ENCODE data around the gene GTPBP3. TPM values are rescaled to one million over a fixed set of nuclear protein-coding genes. Genes with fewer than 3 reads are reported as not detected.

Gene GTPBP3
- total RNA-seq, 1 donor, result 10.9 TPM

DNA sequence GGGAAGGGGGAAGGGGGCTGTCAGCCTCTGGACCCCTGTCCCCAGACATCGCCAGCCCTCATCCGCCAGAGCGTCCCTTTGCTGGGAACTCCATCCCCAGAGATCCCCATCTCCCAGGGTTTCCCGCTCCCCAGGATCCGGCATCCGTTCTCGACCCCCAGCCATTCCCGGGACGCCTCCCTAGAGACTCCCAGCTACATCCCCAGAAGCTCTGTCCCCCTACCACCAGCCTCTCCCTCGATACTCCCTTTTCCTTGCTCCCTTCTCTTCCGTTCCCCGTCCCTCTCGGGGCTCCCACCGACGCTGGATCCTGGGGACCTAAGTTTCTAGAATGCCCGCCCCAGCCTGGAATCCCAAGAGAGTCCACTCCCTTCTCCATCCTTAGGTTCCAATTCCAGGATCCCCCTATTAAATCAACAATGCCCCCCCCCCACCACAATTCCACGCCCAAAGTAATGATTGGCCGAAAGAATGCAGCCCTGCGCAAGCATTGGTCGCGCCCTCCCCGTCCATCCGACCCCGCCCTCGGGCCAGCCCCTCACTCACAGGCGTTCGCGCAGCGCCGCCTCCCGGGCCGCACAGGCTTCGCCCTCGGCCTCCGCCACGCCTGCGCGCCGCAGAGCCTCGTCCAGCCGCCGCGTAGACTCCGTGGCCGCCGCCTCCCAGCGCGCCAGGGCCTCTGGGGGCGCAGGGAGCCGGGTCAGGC lies 53.5 kb downstream of the GTPBP3 start:
- Histone ChIP-seq H3K27ac (ENCODE audit: low read depth, low read length) (no peak overlapping the region), H3K36me3 (ENCODE audit: insufficient read depth, low read length) (no peaks in the 10 kb centered on the region), H3K27me3 (ENCODE audit: insufficient read depth, low read length) (peaks cover 21% of the 10 kb centered on the region), H3K9me3 (ENCODE audit: low read depth, low read length) (no peaks in the 10 kb centered on the region), H3K79me2 (ENCODE audit: insufficient read depth, low read length) (no peaks in the 10 kb centered on the region), H3K4me2 (ENCODE audit: insufficient read depth, low read length) (peak overlapping the region; percentile 92), H2AFZ (ENCODE audit: low read length) (peak overlapping the region; percentile 89), H3K4me1 (ENCODE audit: insufficient read depth, low read length) (peaks cover 9% of the 10 kb centered on the region), H3K4me3 (ENCODE audit: insufficient read depth, low read length) (peak overlapping the region; percentile 69), H4K20me1 (ENCODE audit: insufficient read depth, low read length) (no peaks in the 10 kb centered on the region)
- peak; percentile 100 for DNase-seq (ENCODE audit: insufficient read length, low spot score, missing footprints)
- TF ChIP-seq CTCF (IDR thresholded peaks at IDR 0.05; ENCODE audit: extremely low read depth, low read depth, low read length), result peak; percentile 54

DNA sequence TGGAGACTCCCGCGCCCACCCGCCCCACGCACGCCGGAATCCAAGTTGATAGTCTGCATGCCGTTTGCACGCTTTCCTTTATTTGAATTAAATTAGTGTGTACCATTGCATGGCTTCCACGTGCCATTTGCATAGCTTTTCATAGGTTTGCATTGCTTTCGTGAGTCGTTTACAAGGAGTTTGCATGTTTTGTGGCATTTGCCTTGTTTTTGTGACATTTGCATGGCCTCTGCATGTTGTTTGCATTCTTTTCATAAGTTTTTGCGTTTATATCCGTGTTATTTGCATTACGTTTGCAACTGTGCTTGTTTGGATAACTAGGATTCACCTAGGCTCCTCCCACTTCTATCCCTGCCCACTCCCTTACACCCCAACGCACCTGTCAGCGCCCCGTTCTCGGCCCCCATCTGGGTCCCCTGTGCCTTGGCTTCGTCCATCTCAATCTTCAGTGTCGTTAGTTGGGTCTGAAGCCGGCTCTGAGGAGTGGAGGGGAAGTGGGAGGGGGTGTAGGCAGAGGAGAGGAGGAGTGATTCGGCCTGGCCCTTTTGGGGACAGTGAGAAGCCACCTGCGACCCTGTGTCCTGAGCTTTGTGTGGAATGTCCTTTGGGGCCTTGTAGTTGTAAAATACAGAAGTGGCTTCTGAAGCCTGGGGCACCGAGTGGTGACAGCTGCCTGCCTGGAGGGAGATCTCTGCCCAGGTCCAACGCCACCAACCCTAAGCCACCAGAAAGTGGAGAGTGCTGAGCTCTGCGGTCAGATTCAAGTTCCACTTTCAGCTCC lies 54.2 kb downstream of the GTPBP3 start:
- H3K9me3 ChIP-seq (ENCODE audit: low read depth, low read length), result no peaks in the 10 kb centered on the region

More for the DNA sequence above, 54.2 kb downstream of the GTPBP3 start:
- no peaks in the 10 kb centered on the region for H4K20me1 ChIP-seq (ENCODE audit: insufficient read depth, low read length)
- H3K27ac ChIP-seq (ENCODE audit: low read depth, low read length), result no peak overlapping the region
- H3K4me1 ChIP-seq (ENCODE audit: insufficient read depth, low read length), result peaks cover 9% of the 10 kb centered on the region
- H2AFZ ChIP-seq (ENCODE audit: low read length), result peak overlapping the region; percentile 80
- peak overlapping the region; percentile 41 for H3K4me3 ChIP-seq (ENCODE audit: insufficient read depth, low read length)
- peak; percentile 82 for DNase-seq (ENCODE audit: insufficient read length, low spot score, missing footprints)
- no peaks in the 10 kb centered on the region for H3K79me2 ChIP-seq (ENCODE audit: insufficient read depth, low read length)
- peak overlapping the region; percentile 92 for H3K4me2 ChIP-seq (ENCODE audit: insufficient read depth, low read length)
- no peak for TF ChIP-seq CTCF (IDR thresholded peaks at IDR 0.05; ENCODE audit: extremely low read depth, low read depth, low read length)
- no peaks in the 10 kb centered on the region for H3K36me3 ChIP-seq (ENCODE audit: insufficient read depth, low read length)
- H3K27me3 ChIP-seq (ENCODE audit: insufficient read depth, low read length), result peaks cover 21% of the 10 kb centered on the region

Other genes starting within 250 kb of the GTPBP3 start
- 22.4 and 25.7 TPM in 2 replicates for gene USE1, start 122.2 kb upstream of the GTPBP3 start, total RNA-seq
- gene OCEL1, start 111.3 kb upstream of the GTPBP3 start, total RNA-seq, result 2.4 and 3.3 TPM in 2 replicates
- gene NR2F6, start 91.6 kb upstream of the GTPBP3 start, total RNA-seq, result 29.5 and 32.2 TPM in 2 replicates
- not detected in 2 replicates for gene USHBP1, start 72.8 kb upstream of the GTPBP3 start, total RNA-seq
- gene BABAM1, start 70.1 kb upstream of the GTPBP3 start, total RNA-seq, result 74.8 and 76.7 TPM in 2 replicates
- gene ANKLE1, start 55.7 kb upstream of the GTPBP3 start, total RNA-seq, result not detected in 2 replicates
- gene ABHD8, start 34.1 kb upstream of the GTPBP3 start, total RNA-seq, result 12.7 and 14.8 TPM in 2 replicates
- 21.8 and 40.5 TPM in 2 replicates for gene MRPL34, start 31.7 kb upstream of the GTPBP3 start, total RNA-seq
- gene DDA1, start 28.0 kb upstream of the GTPBP3 start, total RNA-seq, result 8.5 and 11.6 TPM in 2 replicates
- 5.1 and 7.4 TPM in 2 replicates for gene ANO8, start 2.7 kb upstream of the GTPBP3 start, total RNA-seq
- gene PLVAP, start 39.8 kb downstream of the GTPBP3 start, total RNA-seq, result not detected in 2 replicates
- gene CCDC194, start 56.6 kb downstream of the GTPBP3 start, total RNA-seq, result not detected in 2 replicates
- gene BST2, start 68.1 kb downstream of the GTPBP3 start, total RNA-seq, result 10.1 and 13.8 TPM in 2 replicates
- 41.3 and 50.7 TPM in 2 replicates for gene MVB12A, start 82.5 kb downstream of the GTPBP3 start, total RNA-seq
- gene TMEM221, start 111.1 kb downstream of the GTPBP3 start, total RNA-seq, result not detected in 2 replicates
- not detected in 2 replicates for gene NXNL1, start 123.4 kb downstream of the GTPBP3 start, total RNA-seq
- 47.4 and 64.4 TPM in 2 replicates for gene SLC27A1, start 133.0 kb downstream of the GTPBP3 start, total RNA-seq
- gene PGLS, start 174.1 kb downstream of the GTPBP3 start, total RNA-seq, result 84.6 and 98.1 TPM in 2 replicates
- 106 and 108 TPM in 2 replicates for gene COLGALT1, start 218.1 kb downstream of the GTPBP3 start, total RNA-seq